ENCODE results near the gene IQGAP3.
A peak's percentile ranks its signal among the peaks of the same experiment; 100 is the strongest.
"Not testable (repeated sequence)": the region's sequence is repeated elsewhere in the genome, so short reads cannot be mapped to it uniquely, and the experiment has no call there.

IQGAP3 gene

DNA sequence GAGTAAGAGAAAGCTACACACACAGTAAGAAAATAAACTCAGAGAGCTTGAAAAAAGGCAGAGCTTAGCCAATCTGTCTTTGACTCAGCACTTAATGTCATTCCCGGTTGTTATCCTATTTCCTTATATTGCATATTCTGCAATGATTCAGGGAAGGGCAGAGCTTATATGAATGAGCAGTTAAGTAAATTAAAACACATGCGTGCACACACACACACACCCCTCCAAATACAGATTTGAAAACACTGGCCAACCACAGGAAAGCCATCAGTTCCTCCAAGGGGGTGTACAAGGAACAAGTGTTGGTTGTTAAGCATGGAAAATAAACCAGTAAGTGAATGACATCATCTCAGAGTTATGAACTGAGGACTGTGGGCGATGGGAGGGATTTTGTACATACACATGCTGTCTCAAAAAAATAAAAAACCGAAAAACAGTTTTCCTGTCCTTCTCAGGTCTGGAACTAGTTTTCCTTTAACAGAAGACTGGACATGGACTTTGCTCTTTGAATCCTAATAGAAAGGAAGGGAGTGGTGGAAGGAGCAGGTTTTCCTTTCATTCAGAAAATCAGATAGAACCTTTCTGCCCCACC, 1.0 kb downstream of the IQGAP3 start:
- no peak for DNase-seq

DNA sequence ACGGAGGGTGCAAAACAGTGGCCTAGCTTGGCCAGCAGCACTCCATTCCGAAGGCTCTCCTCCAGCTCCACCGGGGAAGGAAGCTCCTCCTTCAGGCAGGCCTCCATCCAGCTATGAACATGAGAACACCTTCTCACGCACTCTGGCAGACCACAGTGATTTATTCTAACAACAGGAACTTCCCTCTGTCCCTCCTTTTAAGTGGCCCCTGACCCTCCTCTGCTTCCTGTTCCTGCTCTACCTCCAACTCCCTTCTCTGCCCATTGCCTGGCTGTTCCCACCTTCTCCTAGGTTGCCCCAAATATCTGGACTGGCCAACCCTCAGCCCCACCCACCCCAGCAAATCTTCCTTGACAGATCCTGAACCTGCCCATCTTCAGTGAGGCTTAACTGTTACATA, 5.9 kb downstream of the IQGAP3 start:
- DNase-seq, result no peak

DNA sequence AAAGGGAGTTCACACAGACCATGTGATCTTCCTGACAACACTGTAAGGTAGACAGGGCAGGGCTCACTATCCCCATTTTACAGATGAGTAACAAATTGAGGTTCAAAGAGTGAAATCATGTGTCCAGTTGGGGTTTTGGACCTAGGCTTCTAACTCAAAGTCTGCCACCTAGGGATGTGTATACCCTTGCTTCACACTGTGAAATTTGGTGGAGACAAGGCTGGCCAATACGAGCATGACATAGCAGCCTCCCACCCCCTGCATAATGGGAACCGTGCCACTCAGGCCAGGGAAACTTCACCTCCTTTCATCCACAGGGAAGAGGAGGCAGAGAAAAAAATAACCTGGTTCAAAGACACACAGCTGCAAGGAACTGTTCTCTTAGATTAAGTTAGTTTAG, 6.8 kb downstream of the IQGAP3 start:
- DNase-seq, result no peak

DNA sequence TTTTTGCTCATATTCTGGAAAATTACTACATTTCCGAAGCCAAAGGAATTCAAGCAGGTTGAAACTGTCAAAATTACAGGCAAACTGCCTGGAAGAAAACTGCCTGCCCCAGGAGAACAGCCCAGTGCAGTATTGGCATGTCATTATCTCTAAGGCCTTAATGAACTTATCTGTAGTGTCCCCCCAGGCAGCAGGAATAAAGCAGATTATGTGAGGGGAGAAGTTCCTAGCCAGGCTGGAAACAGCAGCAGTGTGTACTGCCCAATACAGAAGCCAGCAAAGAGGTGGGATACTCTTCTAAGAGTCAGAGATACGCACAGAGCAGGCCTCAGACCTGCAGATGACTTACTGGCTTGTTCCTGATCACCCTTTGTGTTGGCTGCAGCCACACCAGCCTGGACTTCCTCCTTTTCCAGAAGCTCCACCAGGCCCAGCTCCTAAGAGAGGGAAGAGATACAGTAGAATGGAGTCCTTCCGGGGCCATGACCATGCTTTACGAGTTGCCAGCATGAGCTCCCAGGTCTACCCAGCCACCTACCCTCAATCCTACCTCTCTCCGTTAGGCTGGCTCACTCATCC, 11.7 kb downstream of the IQGAP3 start:
- DNase-seq, result no peak

DNA sequence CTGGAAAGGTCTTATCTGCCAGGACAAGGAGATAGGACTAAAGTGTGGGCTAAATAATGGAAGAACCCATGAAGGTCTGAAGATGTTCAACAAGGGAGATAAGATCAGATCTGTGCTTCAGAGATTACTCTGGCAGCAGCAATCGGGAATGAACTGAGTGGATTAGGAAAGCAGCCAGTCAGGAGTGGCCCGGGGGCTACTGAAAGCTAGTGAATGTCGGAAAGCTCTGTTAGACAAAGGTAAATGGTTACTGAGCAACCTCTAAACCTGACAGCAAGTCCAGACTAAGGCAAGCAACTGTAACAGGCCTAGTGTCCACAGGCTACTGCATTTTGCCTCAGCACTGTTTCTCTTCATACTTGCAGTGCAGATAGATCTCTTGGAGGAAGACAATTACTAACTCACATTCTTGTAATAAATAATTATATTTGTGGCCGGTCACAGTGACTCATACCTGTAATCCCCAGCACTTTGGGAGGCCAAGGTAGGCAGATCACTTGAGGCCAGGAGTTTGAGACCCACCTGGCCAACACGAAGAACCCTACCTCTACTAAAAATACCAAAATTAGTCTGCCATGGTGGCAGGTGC, 12.5 kb downstream of the IQGAP3 start:
- no peak for DNase-seq

DNA sequence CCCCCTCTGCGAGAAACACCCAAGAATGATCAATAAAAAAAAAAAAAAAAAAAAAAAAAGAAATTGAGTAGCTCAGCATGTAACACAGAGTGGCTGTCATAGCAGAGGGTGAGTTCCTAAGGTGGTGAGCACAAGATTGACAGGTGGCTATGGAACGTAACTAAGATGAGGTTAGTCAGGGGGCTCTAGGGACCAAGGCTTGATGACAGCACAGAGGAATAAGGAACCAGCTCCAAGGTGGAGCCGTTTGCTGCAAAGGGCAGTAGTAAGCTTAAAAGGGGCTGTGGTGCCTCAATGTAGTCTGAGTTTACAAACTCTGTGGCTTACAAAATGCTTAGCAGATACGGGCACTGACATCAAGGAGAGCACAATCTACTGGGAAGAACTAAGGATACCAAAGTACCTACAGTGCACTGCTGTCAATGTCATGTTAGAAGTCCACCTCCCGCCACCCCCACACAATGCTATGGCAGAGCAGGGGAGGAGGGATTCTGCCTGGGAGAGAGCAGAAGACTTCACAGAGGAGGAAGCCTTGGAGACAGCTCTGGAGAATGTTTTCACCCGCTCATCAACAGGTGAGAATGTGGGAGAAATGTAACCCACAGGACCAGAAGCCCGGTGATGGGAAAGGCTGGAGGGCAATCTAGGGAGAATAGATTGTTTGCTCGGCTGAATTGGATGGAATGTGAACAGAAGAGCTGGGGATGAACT, 13.1 kb downstream of the IQGAP3 start:
- DNase-seq, result no peak

DNA sequence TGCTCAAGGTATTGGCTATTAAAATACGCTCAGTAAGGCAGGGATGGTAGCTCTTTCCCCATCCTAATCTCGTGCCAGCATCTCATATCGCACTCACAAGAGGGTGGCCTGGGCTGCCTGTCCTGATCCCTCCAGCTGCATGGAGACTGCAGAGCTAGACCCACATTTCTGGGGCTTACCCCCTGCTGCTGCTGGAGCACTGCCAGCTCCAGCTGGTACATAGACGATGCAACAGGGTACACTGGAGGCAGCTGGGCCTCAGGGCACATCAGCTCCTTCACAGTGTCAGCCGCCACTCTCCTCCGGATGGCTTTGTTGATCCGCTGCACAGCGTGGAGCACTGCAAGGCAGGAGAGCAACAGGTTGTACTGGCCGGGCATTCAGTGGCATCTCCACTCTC, 16.0 kb downstream of the IQGAP3 start:
- DNase-seq, result no peak

DNA sequence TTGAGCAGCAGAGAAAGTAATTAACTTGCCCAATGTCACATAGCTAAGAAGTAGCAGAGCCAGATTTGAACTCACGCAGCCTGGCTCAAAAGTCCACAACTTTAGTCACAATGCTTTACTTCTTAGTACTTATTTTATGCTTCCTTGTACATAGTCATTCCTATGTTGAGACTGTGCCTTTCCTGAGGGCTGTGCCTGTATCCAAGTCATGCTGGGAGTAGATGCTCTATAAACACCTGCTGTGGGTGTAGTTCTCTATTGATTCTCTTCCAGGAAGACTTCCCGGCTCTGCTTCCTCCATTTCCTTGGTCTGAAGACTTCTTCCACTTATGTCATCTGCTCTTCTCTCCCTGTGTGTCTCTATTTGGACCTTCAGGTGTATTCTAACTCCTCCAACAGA, 16.6 kb downstream of the IQGAP3 start:
- DNase-seq, result no peak

DNA sequence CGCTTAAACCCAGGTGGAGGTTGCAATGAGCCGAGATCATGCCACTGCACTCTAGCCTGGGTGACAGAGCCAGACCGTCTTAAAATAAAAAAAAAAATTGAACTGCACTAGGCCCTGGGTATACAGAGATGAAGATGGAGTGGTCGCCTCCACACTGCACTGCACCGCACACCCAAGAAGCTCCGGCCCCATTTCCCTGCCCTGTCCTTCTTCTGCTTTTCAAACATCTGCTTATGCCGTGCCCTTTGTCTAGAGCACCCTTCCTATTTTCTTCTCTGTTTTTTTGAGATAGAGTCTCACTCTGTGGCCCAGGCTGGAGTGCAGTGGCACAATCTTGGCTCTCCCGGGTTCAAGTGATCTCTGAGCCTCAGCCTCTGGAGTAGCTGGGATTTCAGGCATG, 17.4 kb downstream of the IQGAP3 start:
- DNase-seq, result no peak

DNA sequence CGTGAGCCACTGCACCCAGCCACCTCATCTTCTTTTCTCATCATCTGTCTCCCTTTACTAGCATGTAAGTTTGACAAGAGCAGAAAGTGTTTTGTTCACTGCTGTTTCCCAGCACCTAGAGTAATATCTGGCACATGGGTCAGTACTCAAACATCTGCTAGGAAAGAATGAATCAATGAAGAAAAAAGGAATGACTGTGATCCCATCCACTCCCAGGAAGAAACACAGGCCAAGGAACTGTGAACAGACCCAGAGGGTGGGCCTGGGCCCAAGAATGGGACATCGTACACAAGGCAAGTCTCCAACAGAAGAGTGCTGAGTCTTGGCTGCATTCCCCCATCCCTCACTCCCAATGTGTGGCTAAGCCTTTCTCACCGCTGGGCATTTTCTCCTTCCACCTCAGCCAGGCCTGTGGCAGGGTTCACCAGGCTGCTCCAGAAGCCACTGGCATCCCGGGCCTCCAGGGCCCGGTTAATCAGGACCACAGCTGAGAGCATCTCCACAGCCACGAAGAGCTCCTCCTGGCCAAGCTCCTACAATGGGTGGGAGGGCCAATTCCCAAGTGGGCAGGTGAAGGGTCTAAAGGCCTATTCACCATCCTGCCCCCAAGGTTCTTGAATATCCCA, 18.4 kb downstream of the IQGAP3 start:
- no peak for DNase-seq

DNA sequence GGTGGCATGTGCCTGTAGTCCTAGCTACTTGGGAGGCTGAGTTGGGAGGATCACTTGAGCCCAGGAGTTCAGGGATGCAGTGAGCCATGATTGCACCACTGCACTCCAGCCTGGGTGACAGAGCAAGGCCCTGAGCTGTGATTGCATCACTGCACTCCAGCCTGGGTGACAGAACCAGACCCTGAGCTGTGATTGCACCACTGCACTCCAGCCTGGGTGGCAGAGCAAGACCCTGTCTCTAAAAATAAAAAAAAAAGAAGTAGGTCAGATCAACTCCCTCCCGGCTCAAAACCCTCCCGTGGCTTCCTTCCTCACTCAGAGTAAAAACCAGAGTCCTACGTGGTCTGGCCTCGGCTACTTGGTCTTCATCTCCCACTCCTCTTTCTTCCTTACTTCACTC, 19.4 kb downstream of the IQGAP3 start:
- not testable (repeated sequence) for DNase-seq

DNA sequence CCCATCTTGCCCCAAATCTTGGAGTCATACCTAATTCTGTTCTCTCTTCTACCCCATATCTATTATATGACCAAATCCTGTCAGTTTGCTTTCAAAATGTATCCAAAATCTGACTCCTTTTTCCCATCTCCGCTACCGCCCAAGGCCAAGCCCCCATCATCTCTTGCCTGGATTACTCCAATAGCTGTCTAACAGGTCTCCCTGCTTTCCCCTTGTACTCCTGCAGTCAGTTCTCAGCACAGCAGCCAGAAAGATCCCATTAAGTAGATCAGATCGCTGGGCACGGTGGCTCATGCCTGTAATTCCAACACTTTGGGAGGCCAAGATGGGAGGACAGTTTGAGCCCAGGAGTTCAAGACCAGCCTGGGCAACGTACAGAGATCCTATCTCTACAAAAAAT, 19.8 kb downstream of the IQGAP3 start:
- no peak for DNase-seq

DNA sequence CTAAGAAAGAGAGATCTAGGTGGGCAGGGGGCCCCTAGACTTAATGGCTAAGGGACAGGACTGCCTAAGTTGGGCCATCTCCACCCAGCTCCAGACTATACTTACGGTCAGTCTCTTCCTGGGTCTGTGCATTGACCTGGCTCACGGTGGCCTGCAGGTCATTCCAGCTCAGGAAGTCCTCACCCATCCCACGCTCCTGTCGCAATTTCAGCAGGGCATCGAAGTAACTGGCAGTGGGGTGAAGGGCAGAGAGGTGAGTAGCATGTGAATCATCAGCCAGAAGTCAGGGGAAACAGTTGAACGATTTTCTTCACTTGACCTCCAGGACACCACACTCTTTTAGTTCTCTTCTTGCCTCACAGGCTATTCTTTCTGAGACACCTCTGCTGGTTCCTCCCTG, 20.5 kb downstream of the IQGAP3 start:
- no peak for DNase-seq

DNA sequence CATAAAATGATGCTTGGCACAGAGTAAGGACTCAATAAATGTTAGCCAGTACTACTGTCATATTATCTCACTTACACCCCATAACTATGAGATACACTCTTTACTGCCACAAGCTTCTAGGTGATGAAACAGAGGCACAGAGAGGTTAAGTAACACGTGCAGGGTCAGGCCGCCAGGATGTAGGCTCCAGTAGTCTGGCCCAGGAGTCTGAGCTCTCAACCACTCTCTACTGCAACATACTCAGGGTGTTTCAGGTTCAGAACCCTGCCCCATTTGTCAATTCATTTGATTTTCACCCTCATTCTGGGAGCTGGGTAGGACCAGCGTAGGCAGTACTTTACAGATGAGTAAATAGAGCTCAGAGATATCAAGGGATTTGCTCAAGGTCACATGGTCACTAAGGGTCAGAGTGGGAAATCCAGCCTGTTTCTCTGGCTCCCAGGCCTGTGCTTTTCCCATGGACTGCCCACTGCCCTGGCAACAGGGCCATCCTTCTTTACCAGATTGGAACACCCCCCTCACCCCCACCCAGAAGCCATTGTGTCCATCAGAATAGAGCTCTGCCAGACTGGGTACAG, 21.2 kb downstream of the IQGAP3 start:
- no peak for DNase-seq

DNA sequence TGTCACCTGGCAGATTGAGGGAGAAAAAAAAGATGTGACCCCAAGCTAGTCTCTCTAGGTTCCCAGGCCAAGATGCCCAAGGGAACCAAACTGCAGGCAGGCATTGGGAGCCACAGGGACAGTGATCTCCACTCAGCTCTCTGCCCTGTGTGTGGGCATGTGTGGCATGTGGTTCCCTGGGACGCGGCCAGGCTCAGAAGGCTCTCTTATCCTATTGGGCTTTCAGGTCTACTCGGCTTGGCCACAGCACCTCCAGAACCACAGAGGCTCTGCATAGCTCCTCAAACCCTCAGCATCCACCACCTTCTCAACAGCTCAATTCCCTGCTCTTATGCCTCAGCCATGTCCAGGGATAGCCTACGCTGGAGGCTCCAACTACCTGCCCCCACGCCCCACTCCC, 22.0 kb downstream of the IQGAP3 start:
- DNase-seq, result no peak

DNA sequence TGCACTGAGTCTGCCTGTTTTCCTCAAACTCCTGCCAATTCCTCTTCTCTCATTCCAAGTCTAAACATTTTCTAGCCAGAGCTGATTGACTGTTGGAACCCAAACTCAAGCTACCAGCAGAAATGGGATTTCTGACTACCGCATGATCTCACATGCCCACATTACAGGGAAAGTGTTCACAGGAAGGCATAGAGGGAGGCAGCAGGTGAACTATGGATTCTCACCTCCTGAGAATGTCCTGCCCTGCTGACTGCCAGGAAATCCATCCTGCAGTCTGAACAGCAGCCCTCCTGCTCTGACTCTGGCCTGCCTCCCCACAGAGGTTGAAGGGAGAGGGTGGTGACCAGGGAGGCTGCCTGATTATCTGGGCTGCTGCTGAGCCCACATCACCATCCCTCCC, 22.5 kb downstream of the IQGAP3 start:
- no peak for DNase-seq

DNA sequence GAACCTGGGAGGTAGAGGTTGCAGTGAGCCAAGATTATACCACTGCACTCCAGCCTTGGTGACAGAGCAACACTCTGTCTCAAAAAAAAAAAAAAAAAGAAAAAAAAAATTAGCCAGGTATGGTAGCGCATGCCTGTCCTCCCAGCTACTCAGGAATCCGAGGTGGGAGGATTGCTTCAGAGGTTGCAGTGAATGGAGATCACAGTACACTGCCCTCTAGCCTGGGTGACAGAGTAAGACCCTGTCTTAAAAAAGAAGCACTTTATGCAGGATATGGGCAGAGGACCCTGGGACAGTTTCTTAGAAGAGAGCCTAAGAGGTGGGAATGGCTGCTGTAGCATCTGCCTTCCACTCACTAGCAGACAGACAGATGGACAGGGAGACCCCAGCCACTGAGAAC, 23.0 kb downstream of the IQGAP3 start:
- no peak for DNase-seq

DNA sequence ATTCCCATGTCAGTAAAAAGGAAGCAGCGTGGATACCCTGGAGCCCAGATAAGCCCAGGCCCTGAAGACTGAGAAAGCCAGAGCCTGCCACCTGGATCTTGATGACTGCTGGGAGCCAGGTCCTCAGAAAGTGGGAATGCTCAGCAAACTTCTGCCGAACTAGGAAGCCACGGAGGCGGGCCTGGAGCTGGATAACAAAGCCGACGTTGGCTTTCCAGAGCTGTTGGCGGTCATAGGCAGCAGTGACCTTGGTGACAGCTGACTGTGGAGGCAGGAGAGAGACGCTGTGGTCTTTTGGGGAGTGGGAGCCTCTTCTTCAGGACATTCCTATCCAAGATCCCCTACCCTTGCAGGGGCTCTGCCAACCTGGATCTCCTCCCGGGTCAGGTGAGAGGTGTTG, 24.4 kb downstream of the IQGAP3 start:
- DNase-seq, result no peak

DNA sequence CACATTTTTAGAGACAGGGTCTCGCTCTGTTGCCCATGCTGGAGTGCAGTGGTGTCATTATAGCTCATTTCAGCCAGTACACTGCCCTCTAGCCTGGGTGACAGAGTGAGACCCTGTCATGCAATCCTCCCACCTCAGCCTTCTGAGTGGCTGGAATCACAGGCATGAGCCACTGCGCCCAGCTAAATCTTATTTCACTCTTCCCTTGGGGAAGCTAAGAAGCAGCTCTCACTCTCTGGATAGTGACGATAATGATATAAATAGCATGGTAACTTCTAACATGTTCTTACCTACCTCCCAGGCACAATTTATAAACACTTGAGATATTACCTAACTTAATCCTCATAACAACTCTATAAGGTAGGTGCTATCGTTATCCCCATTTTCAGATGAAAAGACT, 24.9 kb downstream of the IQGAP3 start:
- DNase-seq, result peak; percentile 12

DNA sequence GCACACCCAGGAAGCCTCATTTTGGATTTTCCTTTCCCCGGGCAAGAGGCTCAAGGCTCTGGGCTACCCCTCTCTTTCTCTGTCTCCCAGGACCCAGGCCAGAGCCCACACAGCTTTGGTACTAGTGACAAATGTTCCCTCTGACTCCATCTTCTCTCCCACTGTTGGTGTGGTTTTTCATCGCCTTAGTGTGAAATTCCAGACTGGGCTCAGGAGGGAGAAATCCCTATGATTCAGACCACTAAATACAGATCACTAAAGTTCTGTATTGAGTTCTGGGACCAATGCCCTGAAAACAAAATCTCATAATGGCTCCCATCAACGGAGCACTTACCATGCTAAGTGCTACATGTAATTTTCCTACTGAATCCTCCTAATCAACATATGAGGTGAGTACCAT, 26.1 kb downstream of the IQGAP3 start:
- DNase-seq, result peak; percentile 28

DNA sequence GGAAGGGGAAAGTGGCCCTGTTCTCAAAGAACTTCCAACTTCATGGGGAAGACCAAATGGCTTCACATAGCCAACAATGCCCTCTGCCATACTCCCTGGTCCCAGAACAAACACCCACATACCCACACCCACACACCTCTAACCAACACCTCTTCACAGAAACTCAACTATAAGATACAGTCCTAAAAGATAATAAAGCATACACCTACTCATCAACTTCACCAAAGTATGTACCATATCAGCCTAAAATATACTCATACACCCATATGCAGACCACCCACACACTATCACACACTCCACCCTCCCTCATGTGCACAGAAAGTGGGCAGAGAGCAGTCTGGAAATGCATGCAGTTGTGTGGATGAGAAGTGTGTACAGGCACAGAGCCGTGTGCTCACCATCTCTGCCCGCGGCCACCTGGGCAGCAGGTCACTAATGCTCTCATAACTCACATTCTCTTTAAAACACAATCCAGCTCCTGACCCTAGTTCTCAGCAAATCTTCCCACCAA, 27.7 kb downstream of the IQGAP3 start:
- DNase-seq, result peak; percentile 10

DNA sequence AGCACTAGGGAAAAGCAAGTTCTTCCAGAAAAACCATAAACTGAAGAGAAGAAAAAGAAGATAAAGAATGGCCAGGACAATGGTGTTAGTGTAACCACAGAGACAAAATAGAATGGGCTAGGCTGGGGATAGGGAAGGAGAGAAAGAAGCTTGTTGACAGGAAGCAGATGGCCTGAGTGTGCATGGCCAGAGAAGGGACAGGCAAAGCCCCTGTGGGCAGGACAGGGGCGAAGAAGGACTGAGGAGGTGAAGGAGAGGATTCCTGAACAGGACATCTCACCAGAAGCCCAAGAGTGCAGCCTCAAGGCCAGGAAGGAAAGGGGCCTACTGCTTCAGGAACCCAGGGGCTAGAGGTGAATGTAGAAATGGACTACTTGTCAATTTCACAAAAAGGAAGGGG, 29.3 kb downstream of the IQGAP3 start:
- peak; percentile 8 for DNase-seq

DNA sequence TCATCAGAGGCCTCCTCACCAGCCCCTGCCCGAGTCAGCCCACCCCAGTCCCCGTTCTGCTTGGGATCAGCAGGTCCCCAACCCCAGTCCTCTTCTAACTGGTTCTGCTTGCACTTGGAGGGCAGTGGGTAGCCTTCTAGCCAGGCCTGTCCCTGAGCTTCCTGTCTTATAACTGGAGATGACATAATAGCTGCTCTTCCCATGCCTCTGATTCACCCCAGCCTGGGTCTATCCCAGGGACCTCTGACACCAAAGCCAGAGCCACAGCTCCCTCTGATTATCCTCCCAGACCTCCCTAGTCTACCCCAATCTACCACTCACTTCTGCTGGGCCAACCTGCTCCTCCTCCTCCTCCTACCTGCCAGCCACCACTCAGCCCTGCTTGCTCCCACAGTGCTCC, 31.4 kb downstream of the IQGAP3 start:
- no peak for DNase-seq
